Measurements from ENCODE around the gene CDHR3.
A peak's percentile ranks its signal among the peaks of the same experiment; 100 is the strongest.
"Not testable (repeated sequence)": the region's sequence is repeated elsewhere in the genome, so short reads cannot be mapped to it uniquely, and the experiment has no call there.

CDHR3 gene

GRCh38 chr7:105972276-105972675 is 9.2 kb downstream of the CDHR3 start:
- no peak for DNase-seq

- DNase-seq, result no peak
Observed at GRCh38 chr7:105974471-105974870, 11.4 kb downstream of the CDHR3 start.

- DNase-seq, result no peak
Observed at GRCh38 chr7:105975770-105976417, 12.8 kb downstream of the CDHR3 start.

GRCh38 chr7:105976868-105977267 is 13.8 kb downstream of the CDHR3 start:
- no peak for DNase-seq

- peak; percentile 21 for DNase-seq
Observed at GRCh38 chr7:105978035-105978434, 15.0 kb downstream of the CDHR3 start.

- no peak for DNase-seq
Observed at GRCh38 chr7:105978974-105979373, 15.9 kb downstream of the CDHR3 start.

- DNase-seq, result no peak
Observed at GRCh38 chr7:105979405-105979804, 16.3 kb downstream of the CDHR3 start.

GRCh38 chr7:105980645-105981396 is 17.8 kb downstream of the CDHR3 start:
- peak; percentile 22 for DNase-seq

- no peak for DNase-seq
Observed at GRCh38 chr7:105982388-105982787, 19.3 kb downstream of the CDHR3 start.

- DNase-seq, result not testable (repeated sequence)
Observed at GRCh38 chr7:105984808-105985207, 21.7 kb downstream of the CDHR3 start.

- DNase-seq, result peak; percentile 54
Observed at GRCh38 chr7:105985229-105985628, 22.2 kb downstream of the CDHR3 start.

GRCh38 chr7:105985672-105986215 is 22.7 kb downstream of the CDHR3 start:
- DNase-seq, result no peak

- peak; percentile 68 for DNase-seq
Observed at GRCh38 chr7:105987046-105987445, 24.0 kb downstream of the CDHR3 start.

- no peak for DNase-seq
Observed at GRCh38 chr7:105988276-105988675, 25.2 kb downstream of the CDHR3 start.

GRCh38 chr7:105989191-105989590 is 26.1 kb downstream of the CDHR3 start:
- DNase-seq, result no peak

- DNase-seq, result no peak
Observed at GRCh38 chr7:105989686-105990085, 26.6 kb downstream of the CDHR3 start.

GRCh38 chr7:105990141-105990540 is 27.1 kb downstream of the CDHR3 start:
- no peak for DNase-seq

GRCh38 chr7:105990727-105991453 is 27.8 kb downstream of the CDHR3 start:
- no peak for DNase-seq

GRCh38 chr7:105992905-105993304 is 29.8 kb downstream of the CDHR3 start:
- DNase-seq, result no peak

- no peak for DNase-seq
Observed at GRCh38 chr7:105996860-105997737, 34.0 kb downstream of the CDHR3 start.

GRCh38 chr7:105999256-105999655 is 36.2 kb downstream of the CDHR3 start:
- no peak for DNase-seq

- no peak for DNase-seq
Observed at GRCh38 chr7:106001196-106001595, 38.1 kb downstream of the CDHR3 start.

GRCh38 chr7:106001886-106002285 is 38.8 kb downstream of the CDHR3 start:
- DNase-seq, result no peak

Measured in DMS79 treated with DMSO at 0.1 percent for 48 hours (cell line).